HepG2 (cell line): Measurements from ENCODE around the gene SLC12A9. TPM values are rescaled to one million over a fixed set of nuclear protein-coding genes. Genes with fewer than 3 reads are reported as not detected.

Experiments
- BCLAF1 ChIP-seq: fragments of 450-650 bp; IDR thresholded peaks from 2 replicates; pipeline ENCODE4 v1.6.1; 2017; ENCODE audit warnings: mild to moderate bottlenecking
- HNRNPL ChIP-seq: fragments of 200-400 bp; formaldehyde crosslinking; IDR thresholded peaks from 2 replicates; pipeline ENCODE4 v1.6.1; 2017; ENCODE audit warnings: mild to moderate bottlenecking, low read depth, low read length
- HOXA7 ChIP-seq: sonication (generic); formaldehyde crosslinking; IDR thresholded peaks from 2 replicates; pipeline ENCODE4 v1.8.1; 2022; ENCODE audit warnings: mild to moderate bottlenecking, missing genetic modification reagents, moderate library complexity
- KMT2A ChIP-seq: sonication (generic); formaldehyde crosslinking; IDR thresholded peaks from 2 replicates; pipeline ENCODE4 v1.4.0; 2020; ENCODE audit warnings: missing genetic modification reagents
- NCOA1 ChIP-seq: sonication (generic); formaldehyde crosslinking; IDR thresholded peaks from 2 replicates; pipeline ENCODE4 v1.9.0; 2021; ENCODE audit warnings: missing genetic modification reagents
- NR2F2 ChIP-seq: IDR thresholded peaks from 2 replicates; pipeline ENCODE4 v1.6.1; 2012; ENCODE audit warnings: low read depth, inconsistent platforms, borderline replicate concordance
- PITX1 ChIP-seq: sonication (generic); formaldehyde crosslinking; IDR thresholded peaks from 2 replicates; pipeline ENCODE4 v1.5.1; 2020; ENCODE audit warnings: mild to moderate bottlenecking, missing genetic modification reagents
- SAP130 ChIP-seq: IDR thresholded peaks from 2 replicates; pipeline ENCODE4 v1.6.1; 2016; ENCODE audit warnings: low read depth
- SMAD1 ChIP-seq: sonication (generic); formaldehyde crosslinking; IDR thresholded peaks from 2 replicates; pipeline ENCODE4 v1.4.0; 2020; ENCODE audit warnings: missing genetic modification reagents, low read depth, mild to moderate bottlenecking, borderline replicate concordance
- TAF1 ChIP-seq: sonication (generic); formaldehyde crosslinking; IDR thresholded peaks from 2 replicates; pipeline ENCODE4 v1.4.0; 2020; ENCODE audit warnings: missing genetic modification reagents
- TFDP1 ChIP-seq: IDR thresholded peaks from 2 replicates; pipeline ENCODE4 v1.6.1; 2016; ENCODE audit warnings: missing compliant biosample characterization, missing genetic modification reagents, borderline replicate concordance
- ZFP90 ChIP-seq: sonication (generic); formaldehyde crosslinking; IDR thresholded peaks from 2 replicates; pipeline ENCODE4 v1.8.0; 2022; ENCODE audit warnings: missing genetic modification reagents, mild to moderate bottlenecking, inconsistent platforms, borderline replicate concordance
- ZNF205 ChIP-seq: IDR thresholded peaks from 2 replicates; pipeline ENCODE4 v1.6.1; 2018; ENCODE audit warnings: missing biosample characterization, missing genetic modification reagents
- ZNF282 ChIP-seq: fragments of 450-650 bp; IDR thresholded peaks from 2 replicates; pipeline ENCODE4 v1.6.1; 2018; ENCODE audit not compliant: partially characterized antibody
- ZNF431 ChIP-seq: sonication (generic); formaldehyde crosslinking; IDR thresholded peaks from 2 replicates; pipeline ENCODE4 v1.9.0; 2022; ENCODE audit warnings: missing genetic modification reagents, low read depth, mild to moderate bottlenecking, borderline replicate concordance
- ZNF451 ChIP-seq: sonication (generic); formaldehyde crosslinking; IDR thresholded peaks from 2 replicates; pipeline ENCODE4 v1.5.0; 2020; ENCODE audit warnings: mild to moderate bottlenecking, missing genetic modification reagents
- ZNF607 ChIP-seq: sonication (generic); formaldehyde crosslinking; IDR thresholded peaks from 2 replicates; pipeline ENCODE4 v1.5.1; 2020; ENCODE audit warnings: missing genetic modification reagents, mild to moderate bottlenecking, borderline replicate concordance
- ZNF687 ChIP-seq: sonication (generic); formaldehyde crosslinking; IDR thresholded peaks from 2 replicates; pipeline ENCODE4 v1.5.1; 2020; ENCODE audit warnings: mild to moderate bottlenecking, missing genetic modification reagents, moderate library complexity
- ZNF776 ChIP-seq: sonication (generic); formaldehyde crosslinking; IDR thresholded peaks from 2 replicates; pipeline ENCODE4 v1.4.0; 2020; ENCODE audit warnings: mild to moderate bottlenecking, missing genetic modification reagents
- polyA plus RNA-seq, 8 experiments: library from polyadenylated mRNA; depleted of rRNA in 3 of 8; stranded (reverse) in 7 of 8; unstranded in 1 of 8; fragments of >200 nt; fragmentation: Illumina TruSeq in 4 of 8; extraction: Trizol in 4 of 8; gene quantifications; 2 replicates each; pipeline versions ENCODE4 v1.2.1 to v1.2.3, GENCODE V29; 2011 to 2016; ENCODE audit warnings: low read depth in 4 of 8, missing spikeins in 1 of 8, mixed read lengths in 1 of 8; ENCODE audit not compliant: insufficient read depth in 1 of 8
- total RNA-seq, 5 experiments: library from RNA; depleted of rRNA; stranded (reverse); fragments of >200 nt; fragmentation: Illumina TruSeq; extraction: Trizol; gene quantifications; 2 replicates each; pipeline ENCODE4 v1.2.3, GENCODE V29; 2016; ENCODE audit warnings: low read depth in 1 of 5

SLC12A9 gene
- total and polyA plus RNA-seq, 2 of the 13 experiments (the other 11 are each of a cell fraction or from before 2014, with no cell fraction given) = 8.7 to 16.6 TPM

- TF ChIP-seq PITX1 (CRISPR knock-in tag) = no peak
- no peak for TF ChIP-seq ZNF282
- TF ChIP-seq SAP130 = peak; percentile 33; the same call in 1 of the 2 replicates
- no peak for TF ChIP-seq ZNF431 (CRISPR knock-in tag)
- peak; percentile 37; the same call in 1 of the 2 replicates for TF ChIP-seq ZNF607
- no peak for TF ChIP-seq NCOA1 (CRISPR knock-in tag)
- TF ChIP-seq ZFP90 = no peak
- TF ChIP-seq ZNF451 = no peak
- TF ChIP-seq HOXA7 (CRISPR knock-in tag) = no peak
- no peak for TF ChIP-seq ZNF205
- no peak for TF ChIP-seq SMAD1 (CRISPR knock-in tag)
- no peak for TF ChIP-seq BCLAF1
- 0 out of 2 replicates have a peak, but pooled peaks have one; percentile 16 for TF ChIP-seq ZNF687
- no peak for TF ChIP-seq HNRNPL
- no peak for TF ChIP-seq TFDP1 (CRISPR knock-in tag)
- TF ChIP-seq TAF1 (CRISPR knock-in tag) = no peak
- no peak for TF ChIP-seq NR2F2
- TF ChIP-seq ZNF776 (CRISPR knock-in tag) = no peak
- TF ChIP-seq KMT2A = no peak
These were observed 11.0 kb downstream of the SLC12A9 start (continued) for GRCh38 chr7:100863406-100863950.
